H1 (cell line): ENCODE results near the gene PTK6.

Source experiments
- CBX5 ChIP-seq: fragments of 300-800, 300-1000 bp; sonication (generic); IDR thresholded peaks from 2 replicates; pipeline ENCODE4 v1.7.1; 2016; ENCODE audit warnings: antibody characterized with exemption, low read length, low read depth
- HDAC2 ChIP-seq, 2 experiments: fragments of 300-600 bp in 1 of 2; sonication (generic) in 1 of 2; IDR thresholded peaks; 2 replicates each; pipeline ENCODE4 v1.6.1; 2011 to 2012; ENCODE audit warnings: low read depth in 2 of 2, low read length in 2 of 2, mild to moderate bottlenecking in 2 of 2, moderate library complexity in 2 of 2, borderline replicate concordance in 1 of 2, inconsistent platforms in 1 of 2
- HDAC6 ChIP-seq: IDR thresholded peaks from one replicate; pipeline ENCODE4 v1.7.1; 2012; ENCODE audit warnings: low read depth, mild to moderate bottlenecking, inconsistent platforms, low read length, moderate library complexity
- JUND ChIP-seq: IDR thresholded peaks from 2 replicates; pipeline ENCODE4 v1.6.1; 2011; ENCODE audit warnings: mild to moderate bottlenecking, improper control_type of control experiment, low read length
- KDM5A ChIP-seq: fragments of 200-600 bp; IDR thresholded peaks from 2 replicates; pipeline ENCODE4 v1.7.1; 2012; ENCODE audit warnings: mild to moderate bottlenecking, low read length, inconsistent platforms, mixed read lengths
- NRF1 ChIP-seq: IDR thresholded peaks from 2 replicates; pipeline ENCODE4 v1.6.1; 2011; ENCODE audit warnings: mild to moderate bottlenecking, low read depth, low read length, improper control_type of control experiment
- SP1 ChIP-seq: IDR thresholded peaks from 2 replicates; pipeline ENCODE4 v1.6.1; 2011; ENCODE audit warnings: low read depth, low read length
- TAF1 ChIP-seq: IDR thresholded peaks from 2 replicates; pipeline ENCODE4 v1.6.1; 2011; ENCODE audit warnings: mild to moderate bottlenecking, low read depth, low read length
- YY1 ChIP-seq: IDR thresholded peaks from 2 replicates; pipeline ENCODE4 v1.6.1; 2011; ENCODE audit warnings: low read depth, mild to moderate bottlenecking, low read length
- TF ChIP-seq, protein P1 (sequence below), 3 experiments: IDR thresholded peaks; 1 replicate in 2 of 3; 2 replicates in 1 of 3; pipeline versions ENCODE4 v1.5.1 to v1.6.1; 2011; ENCODE audit warnings: low read length in 3 of 3, mild to moderate bottlenecking in 3 of 3, inconsistent platforms in 2 of 3, low read depth in 1 of 3, moderate library complexity in 1 of 3; ENCODE audit not compliant: insufficient read depth in 1 of 3; ENCODE audit errors: control extremely low read depth in 1 of 3

DNA sequence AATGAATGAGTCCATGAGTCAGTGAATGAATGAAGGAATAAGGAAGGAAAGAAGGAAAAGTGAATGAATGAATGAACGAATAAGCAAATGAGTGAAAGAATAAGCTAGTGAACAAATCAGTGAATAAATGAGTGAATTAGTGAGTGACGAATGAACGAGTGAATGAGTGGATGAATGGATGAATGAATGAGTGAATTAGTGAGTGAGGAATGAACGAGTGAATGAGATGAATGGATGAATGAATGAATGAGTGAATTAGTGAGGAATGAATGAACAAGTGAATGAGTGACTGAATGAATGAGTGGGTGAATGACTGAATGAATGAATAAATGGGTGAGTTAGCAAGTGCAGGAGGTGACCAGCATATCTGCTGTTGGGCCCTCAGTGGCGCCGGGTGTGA is 6.6 kb upstream of the PTK6 start:
- TF ChIP-seq HDAC2 (IDR thresholded peaks at IDR 0.05; ENCODE audit: borderline replicate concordance in 1 of 2, low read depth in 2 of 2, low read length in 2 of 2) = no peak
- TF ChIP-seq, protein P1, sequence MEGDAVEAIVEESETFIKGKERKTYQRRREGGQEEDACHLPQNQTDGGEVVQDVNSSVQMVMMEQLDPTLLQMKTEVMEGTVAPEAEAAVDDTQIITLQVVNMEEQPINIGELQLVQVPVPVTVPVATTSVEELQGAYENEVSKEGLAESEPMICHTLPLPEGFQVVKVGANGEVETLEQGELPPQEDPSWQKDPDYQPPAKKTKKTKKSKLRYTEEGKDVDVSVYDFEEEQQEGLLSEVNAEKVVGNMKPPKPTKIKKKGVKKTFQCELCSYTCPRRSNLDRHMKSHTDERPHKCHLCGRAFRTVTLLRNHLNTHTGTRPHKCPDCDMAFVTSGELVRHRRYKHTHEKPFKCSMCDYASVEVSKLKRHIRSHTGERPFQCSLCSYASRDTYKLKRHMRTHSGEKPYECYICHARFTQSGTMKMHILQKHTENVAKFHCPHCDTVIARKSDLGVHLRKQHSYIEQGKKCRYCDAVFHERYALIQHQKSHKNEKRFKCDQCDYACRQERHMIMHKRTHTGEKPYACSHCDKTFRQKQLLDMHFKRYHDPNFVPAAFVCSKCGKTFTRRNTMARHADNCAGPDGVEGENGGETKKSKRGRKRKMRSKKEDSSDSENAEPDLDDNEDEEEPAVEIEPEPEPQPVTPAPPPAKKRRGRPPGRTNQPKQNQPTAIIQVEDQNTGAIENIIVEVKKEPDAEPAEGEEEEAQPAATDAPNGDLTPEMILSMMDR (IDR thresholded peaks at IDR 0.05; ENCODE audit: control extremely low read depth in 1 of 3, insufficient read depth in 1 of 3, low read depth in 1 of 3, low read length in 3 of 3) = no peak
- no peak for TF ChIP-seq TAF1
- TF ChIP-seq NRF1 = no peak
- no peak for TF ChIP-seq YY1
- no peak for TF ChIP-seq CBX5
- TF ChIP-seq JUND = no peak
- TF ChIP-seq HDAC6 = no peak
- no peak for TF ChIP-seq SP1
- TF ChIP-seq KDM5A = no peak
